ENCODE measurements around the gene GSTP1.
"Not testable (repeated sequence)": the region's sequence is repeated elsewhere in the genome, so short reads cannot be mapped to it uniquely, and the experiment has no call there.

The GSTP1 gene

DNA sequence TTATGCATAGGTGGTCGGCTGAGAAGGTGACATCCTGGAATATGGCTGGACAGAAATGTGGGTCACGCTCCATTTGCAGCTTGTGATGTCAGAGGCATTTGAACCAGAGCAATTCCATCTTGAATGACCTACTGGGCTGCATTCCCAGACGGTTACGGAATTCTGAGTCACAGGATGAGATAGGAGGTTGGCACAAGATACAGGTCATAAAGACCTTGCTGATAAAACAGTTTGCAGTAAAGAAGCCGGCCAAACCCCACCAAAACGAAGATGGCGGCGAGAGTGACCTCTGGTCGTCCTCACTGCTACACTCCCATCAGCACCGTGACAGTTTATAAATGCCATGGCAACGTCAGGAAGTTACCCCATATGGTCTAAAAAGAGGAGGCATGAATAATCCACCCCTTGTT, 19.9 kb upstream of the GSTP1 start:
- not testable (repeated sequence) for DNase-seq (ENCODE audit: low read depth, low spot score)

GRCh38 chr11:67564230-67564629, 19.4 kb upstream of the GSTP1 start:
- DNase-seq (ENCODE audit: low read depth, low spot score), result no peak

DNA sequence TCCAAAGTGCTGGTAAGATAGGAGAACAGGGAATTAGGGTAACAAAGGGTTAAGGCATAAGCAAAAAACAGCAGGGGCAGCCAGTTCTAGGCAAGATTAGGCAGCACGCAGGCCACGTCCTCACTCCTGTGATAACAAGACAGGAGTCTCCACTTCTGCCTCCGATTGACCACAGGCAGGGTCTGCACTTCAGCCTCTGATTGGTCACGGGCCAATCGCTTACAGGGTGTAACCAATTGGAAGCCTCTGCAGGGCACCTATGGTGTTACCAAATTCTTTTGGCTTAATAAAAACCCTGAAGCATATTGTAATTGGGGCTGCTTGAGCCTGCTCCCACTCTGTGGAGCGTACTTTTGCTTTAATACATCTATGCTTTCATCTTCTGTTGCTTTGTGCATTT, 12.2 kb upstream of the GSTP1 start:
- DNase-seq (ENCODE audit: low read depth, low spot score), result no peak

GRCh38 chr11:67572305-67572704, 11.3 kb upstream of the GSTP1 start:
- no peak for DNase-seq (ENCODE audit: low read depth, low spot score)

- peak; percentile 47 for DNase-seq (ENCODE audit: low read depth, low spot score)
Measured at GRCh38 chr11:67572747-67573419, 10.7 kb upstream of the GSTP1 start.

GRCh38 chr11:67574938-67575337, 8.7 kb upstream of the GSTP1 start:
- no peak for DNase-seq (ENCODE audit: low read depth, low spot score)

DNA sequence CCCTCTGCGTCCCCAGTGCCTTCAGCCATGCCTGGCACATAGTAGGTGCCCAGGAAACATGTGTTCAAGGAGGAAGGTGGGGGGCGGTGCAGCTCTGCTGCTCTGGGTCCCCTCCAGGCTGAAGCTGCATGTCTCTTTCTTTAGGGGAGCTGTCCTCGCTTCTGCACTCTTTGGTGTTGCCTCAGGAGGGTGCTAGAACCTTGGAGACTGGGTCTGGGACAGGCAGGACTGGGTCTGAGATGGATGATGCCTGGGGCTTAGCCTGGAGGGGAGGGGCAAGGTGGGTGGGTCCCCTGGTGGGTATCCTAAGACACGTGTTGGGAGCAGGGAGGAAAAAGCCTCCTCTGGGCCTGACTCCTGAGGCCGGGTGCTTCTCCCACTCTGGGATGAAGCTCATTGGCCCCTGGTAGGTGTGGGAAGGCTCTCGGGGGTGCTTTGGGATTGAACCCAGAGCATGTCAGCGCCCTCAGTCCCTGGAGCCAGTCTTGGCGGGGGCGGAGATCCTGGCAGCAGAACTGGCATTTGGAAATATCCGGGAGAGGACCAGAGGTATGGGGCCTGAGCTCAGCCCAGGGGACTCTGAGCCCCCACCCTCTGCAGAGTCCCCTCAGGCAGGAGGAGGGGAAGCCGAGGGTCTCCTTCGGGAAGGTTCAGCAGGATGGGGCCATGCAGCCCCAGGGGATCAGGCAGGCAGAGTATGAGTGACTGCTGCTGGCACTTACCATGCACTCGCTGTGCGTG, 6.7 kb upstream of the GSTP1 start:
- DNase-seq (ENCODE audit: low read depth, low spot score), result no peak

DNA sequence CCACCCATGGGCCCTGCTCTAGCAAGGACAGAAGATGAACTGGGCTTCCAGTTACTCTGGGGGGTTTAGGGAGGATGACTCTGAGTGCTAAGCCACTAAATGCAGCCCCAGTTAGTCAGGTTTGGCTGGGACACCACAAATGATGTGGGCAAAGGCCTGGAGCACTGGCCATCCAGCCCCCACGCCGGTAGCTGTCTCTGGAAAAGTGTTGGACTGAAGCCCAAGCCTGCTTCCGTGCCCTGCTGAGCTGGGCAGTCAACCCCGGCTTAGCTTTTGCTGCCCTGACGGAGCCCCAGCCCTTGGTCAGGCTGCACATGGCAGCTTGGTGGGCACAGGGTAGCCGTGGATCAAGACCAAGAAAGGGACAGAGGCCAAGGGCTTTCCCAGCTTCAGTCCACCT, 5.7 kb upstream of the GSTP1 start:
- no peak for DNase-seq (ENCODE audit: low read depth, low spot score)

DNA sequence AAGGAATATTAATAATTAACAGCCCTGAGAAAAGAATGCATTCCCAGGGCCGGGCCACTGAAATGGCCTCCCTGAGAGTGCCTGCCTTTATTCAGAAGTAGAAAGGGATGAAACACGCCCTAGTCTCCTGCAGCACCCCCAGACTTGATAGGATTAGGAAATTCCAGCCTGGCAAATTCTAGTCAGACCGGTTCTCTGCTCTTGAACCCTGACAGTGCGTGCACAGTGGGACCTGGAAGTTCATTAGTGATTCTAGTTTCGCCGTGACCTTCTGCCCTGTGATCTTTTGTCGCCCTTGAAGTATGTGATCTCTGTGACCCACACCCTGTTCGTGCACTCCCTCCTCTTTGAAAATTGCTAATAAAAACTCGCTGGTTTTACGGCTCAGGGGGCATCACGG, 2.1 kb upstream of the GSTP1 start:
- peak; percentile 42 for DNase-seq (ENCODE audit: low read depth, low spot score)

DNA sequence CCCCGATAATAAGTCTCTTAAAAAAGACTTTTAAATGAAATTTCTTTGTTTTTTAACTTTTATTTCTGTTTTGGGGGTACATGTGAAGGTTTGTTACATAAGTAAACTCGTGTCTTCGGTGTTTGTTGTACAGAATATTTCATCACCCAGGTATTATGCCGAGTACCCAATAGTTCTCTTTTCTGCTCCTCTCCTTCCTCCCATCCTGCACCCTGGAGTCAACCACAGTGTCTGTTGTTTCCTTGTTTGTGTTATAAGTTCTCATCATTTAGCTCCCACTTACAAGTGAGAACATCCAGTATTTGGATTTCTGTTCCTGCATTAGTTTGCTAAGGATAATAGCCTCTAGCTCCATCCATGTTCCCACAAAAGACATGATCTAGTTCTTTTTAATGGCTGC, 1.6 kb upstream of the GSTP1 start:
- DNase-seq (ENCODE audit: low read depth, low spot score), result no peak

- DNase-seq (ENCODE audit: low read depth, low spot score), result no peak
Measured at GRCh38 chr11:67584205-67584880, 731 bp downstream of the GSTP1 start.

DNA sequence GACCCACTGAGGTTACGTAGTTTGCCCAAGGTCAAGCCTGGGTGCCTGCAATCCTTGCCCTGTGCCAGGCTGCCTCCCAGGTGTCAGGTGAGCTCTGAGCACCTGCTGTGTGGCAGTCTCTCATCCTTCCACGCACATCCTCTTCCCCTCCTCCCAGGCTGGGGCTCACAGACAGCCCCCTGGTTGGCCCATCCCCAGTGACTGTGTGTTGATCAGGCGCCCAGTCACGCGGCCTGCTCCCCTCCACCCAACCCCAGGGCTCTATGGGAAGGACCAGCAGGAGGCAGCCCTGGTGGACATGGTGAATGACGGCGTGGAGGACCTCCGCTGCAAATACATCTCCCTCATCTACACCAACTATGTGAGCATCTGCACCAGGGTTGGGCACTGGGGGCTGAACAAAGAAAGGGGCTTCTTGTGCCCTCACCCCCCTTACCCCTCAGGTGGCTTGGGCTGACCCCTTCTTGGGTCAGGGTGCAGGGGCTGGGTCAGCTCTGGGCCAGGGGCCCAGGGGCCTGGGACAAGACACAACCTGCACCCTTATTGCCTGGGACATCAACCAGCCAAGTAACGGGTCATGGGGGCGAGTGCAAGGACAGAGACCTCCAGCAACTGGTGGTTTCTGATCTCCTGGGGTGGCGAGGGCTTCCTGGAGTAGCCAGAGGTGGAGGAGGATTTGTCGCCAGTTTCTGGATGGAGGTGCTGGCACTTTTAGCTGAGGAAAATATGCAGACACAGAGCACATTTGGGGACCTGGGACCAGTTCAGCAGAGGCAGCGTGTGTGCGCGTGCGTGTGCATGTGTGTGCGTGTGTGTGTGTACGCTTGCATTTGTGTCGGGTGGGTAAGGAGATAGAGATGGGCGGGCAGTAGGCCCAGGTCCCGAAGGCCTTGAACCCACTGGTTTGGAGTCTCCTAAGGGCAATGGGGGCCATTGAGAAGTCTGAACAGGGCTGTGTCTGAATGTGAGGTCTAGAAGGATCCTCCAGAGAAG, 1.6 kb downstream of the GSTP1 start:
- DNase-seq (ENCODE audit: low read depth, low spot score), result no peak

DNA sequence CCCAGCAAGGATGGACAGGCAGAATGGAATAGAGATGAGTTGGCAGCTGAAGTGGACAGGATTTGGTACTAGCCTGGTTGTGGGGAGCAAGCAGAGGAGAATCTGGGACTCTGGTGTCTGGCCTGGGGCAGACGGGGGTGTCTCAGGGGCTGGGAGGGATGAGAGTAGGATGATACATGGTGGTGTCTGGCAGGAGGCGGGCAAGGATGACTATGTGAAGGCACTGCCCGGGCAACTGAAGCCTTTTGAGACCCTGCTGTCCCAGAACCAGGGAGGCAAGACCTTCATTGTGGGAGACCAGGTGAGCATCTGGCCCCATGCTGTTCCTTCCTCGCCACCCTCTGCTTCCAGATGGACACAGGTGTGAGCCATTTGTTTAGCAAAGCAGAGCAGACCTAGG, 2.3 kb downstream of the GSTP1 start:
- no peak for DNase-seq (ENCODE audit: low read depth, low spot score)

DNA sequence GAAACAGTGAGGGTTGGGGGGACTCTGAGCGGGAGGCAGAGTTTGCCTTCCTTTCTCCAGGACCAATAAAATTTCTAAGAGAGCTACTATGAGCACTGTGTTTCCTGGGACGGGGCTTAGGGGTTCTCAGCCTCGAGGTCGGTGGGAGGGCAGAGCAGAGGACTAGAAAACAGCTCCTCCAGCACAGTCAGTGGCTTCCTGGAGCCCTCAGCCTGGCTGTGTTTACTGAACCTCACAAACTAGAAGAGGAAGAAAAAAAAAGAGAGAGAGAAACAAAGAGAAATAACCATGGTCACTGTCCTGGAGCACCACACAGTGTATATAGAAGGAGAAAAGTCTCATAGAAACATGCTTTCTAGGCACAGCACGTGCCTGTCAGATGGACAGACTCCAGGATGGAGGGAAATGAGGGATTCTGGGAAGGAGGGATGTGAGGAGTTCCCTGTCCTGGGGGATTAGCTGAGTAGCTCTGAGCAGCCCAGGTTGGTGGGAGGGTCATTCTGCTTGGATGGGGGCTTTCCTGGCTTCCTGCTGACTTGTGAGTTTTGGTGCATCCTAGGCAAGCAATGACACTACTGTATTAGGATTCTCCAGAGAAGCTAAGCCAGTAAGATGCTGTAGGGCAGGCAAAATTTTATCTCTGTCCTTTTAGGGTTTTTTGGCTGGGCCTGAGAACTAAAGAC, 3.1 kb downstream of the GSTP1 start:
- no peak for DNase-seq (ENCODE audit: low read depth, low spot score)

DNA sequence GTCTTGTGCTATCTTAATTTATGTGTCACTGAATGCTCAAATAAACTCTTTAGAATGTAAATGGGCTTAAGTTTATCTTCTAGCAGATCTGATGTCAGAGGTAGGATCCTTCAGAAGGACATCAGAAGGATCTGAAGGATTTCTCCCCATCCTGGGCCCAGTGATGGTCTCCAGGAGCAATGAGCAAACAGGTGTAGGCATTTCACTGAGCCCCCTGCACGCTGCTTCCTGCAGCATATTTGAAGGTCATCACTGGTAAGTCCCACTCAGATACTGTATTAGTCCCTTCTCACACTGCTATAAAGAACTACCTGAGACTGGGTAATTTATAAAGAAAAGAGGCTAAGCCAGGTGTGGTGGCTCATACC, 4.5 kb downstream of the GSTP1 start:
- DNase-seq (ENCODE audit: low read depth, low spot score), result no peak

GRCh38 chr11:67588899-67589415, 5.3 kb downstream of the GSTP1 start:
- not testable (repeated sequence) for DNase-seq (ENCODE audit: low read depth, low spot score)

DNA sequence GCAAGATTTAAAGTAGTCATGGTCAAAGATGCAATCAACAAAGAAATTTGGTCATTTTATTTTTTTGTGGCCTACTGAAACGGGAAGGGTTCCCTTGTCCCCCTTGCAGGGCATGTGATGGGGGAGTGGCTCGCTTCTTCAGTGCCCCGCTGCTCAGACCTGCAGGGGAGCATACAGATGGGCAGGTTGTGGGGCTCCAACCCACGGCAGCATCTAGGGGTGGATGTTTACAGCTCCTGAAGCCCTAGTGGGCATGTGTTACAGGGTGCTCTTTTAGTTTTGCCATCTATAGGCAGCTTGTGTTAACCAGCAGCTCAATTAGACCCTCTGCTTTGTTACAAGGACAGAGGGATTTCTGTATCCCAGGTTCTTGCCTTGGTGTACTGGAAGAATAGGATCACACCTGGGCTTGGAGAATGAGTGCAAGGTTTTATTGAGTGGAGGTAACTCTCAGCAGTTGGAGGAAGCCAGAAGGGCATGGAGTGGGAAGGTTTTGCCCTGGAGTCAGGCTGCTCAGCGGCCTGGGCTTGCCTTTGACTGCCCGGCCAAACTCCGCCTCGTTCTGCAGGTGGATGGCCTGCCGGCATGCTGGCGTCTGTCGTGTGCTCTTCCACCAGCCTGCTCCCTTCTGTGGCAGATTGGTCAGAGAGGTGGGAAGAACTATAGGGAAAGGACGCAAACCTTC, 9.4 kb downstream of the GSTP1 start:
- DNase-seq (ENCODE audit: low read depth, low spot score), result no peak

DNA sequence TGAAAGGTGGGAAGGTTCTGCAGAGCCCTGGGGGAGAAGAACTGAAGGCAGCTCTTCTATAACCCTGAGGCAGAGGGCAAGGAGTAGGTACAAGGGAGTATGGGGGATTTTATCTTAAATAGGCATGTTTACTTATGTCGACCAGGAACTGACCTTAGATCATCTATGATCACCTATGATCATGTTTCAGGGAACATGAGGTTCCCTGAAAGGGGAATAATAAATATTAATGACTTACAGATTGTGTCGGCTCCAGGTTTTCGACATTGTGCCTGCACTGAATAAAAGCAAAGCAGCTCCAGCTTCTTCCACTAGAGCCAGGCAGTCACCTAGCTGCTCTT, 9.9 kb downstream of the GSTP1 start:
- DNase-seq (ENCODE audit: low read depth, low spot score), result no peak

- no peak for DNase-seq (ENCODE audit: low read depth, low spot score)
Measured at GRCh38 chr11:67594480-67594879, 10.9 kb downstream of the GSTP1 start.

GRCh38 chr11:67596753-67597300, 13.2 kb downstream of the GSTP1 start:
- DNase-seq (ENCODE audit: low read depth, low spot score), result no peak
